Common myeloid progenitor, CD34-positive (primary cell): ENCODE results near the gene ZNHIT3.

Experiments used
- CTCF ChIA-PET: fragments of 350-600 bp; sonication (Branson Sonifier 250); formaldehyde crosslinking; loops from one replicate; lab custom pipeline; 2021; ENCODE audit warnings: antibody characterized with exemption; lab: Charles Lee
- POLR2A ChIA-PET: fragments of 350-600 bp; sonication (Branson Sonifier 250); formaldehyde crosslinking; loops from one replicate; lab custom pipeline; 2021; ENCODE audit warnings: antibody characterized with exemption; lab: Charles Lee
- DNase-seq, 3 donors: peaks; one replicate each; pipeline versions ENCODE4 v3.0.0 to v3.0.0-alpha.2; 2013
- H3K27ac ChIP-seq, 2 experiments: 1 replicate in 1 of 2; 2 replicates in 1 of 2; pipeline ENCODE4 v1.7.0; 2013; ENCODE audit warnings: inconsistent platforms in 2 of 2, low read length in 2 of 2, mild to moderate bottlenecking in 2 of 2, low read depth in 1 of 2, moderate library complexity in 1 of 2; ENCODE audit not compliant: severe bottlenecking in 2 of 2, insufficient read depth in 1 of 2, poor library complexity in 1 of 2
- H3K27me3 ChIP-seq, 5 experiments: replicated peaks in 2 of 5; 1 replicate in 3 of 5; 2 replicates in 2 of 5; pipeline versions ENCODE4 v1.6.1 to v1.7.0; 2013; ENCODE audit warnings: low read length in 4 of 5, mild to moderate bottlenecking in 2 of 5, moderate library complexity in 2 of 5, inconsistent platforms in 1 of 5; ENCODE audit not compliant: insufficient read depth in 5 of 5, control insufficient read depth in 4 of 5
- H3K36me3 ChIP-seq, 4 experiments: 1 replicate in 2 of 4; 2 replicates in 2 of 4; pipeline versions ENCODE4 v1.6.1 to v1.7.0; 2013; ENCODE audit warnings: low read length in 3 of 4, control low read depth in 1 of 4, mild to moderate bottlenecking in 1 of 4; ENCODE audit not compliant: control insufficient read depth in 4 of 4, insufficient read depth in 4 of 4
- H3K4me1 ChIP-seq, 4 experiments: 1 replicate in 3 of 4; 2 replicates in 1 of 4; pipeline versions ENCODE4 v1.6.1 to v1.7.1; 2013; ENCODE audit warnings: low read length in 3 of 4, mild to moderate bottlenecking in 3 of 4, control low read depth in 1 of 4, inconsistent platforms in 1 of 4, moderate library complexity in 1 of 4; ENCODE audit not compliant: control insufficient read depth in 4 of 4, insufficient read depth in 4 of 4; ENCODE audit errors: control extremely low read depth in 1 of 4
- H3K4me3 ChIP-seq, 7 experiments: 1 replicate in 4 of 7; 2 replicates in 3 of 7; pipeline versions ENCODE4 v1.5.1 to v1.7.0; 2013; ENCODE audit warnings: mild to moderate bottlenecking in 7 of 7, low read length in 6 of 7, moderate library complexity in 6 of 7, inconsistent platforms in 2 of 7, low read depth in 2 of 7, control low read depth in 1 of 7; ENCODE audit not compliant: insufficient read depth in 4 of 7, control insufficient read depth in 1 of 7; ENCODE audit errors: extremely low read depth in 1 of 7
- H3K9me3 ChIP-seq, 5 experiments: 1 replicate in 4 of 5; 2 replicates in 1 of 5; pipeline versions ENCODE4 v1.6.1 to v1.7.1; 2013; ENCODE audit warnings: low read length in 4 of 5, mild to moderate bottlenecking in 2 of 5, inconsistent platforms in 1 of 5, low read depth in 1 of 5, moderate library complexity in 1 of 5; ENCODE audit not compliant: control insufficient read depth in 4 of 5, insufficient read depth in 2 of 5; ENCODE audit errors: control extremely low read depth in 1 of 5
- WGBS: methylation state at CpG from one replicate; pipeline ENCODE4 v1.1.5; 2013; ENCODE audit not compliant: insufficient coverage; 5-methylcytosine and 5-hydroxymethylcytosine counted together

Gene ZNHIT3

DNA sequence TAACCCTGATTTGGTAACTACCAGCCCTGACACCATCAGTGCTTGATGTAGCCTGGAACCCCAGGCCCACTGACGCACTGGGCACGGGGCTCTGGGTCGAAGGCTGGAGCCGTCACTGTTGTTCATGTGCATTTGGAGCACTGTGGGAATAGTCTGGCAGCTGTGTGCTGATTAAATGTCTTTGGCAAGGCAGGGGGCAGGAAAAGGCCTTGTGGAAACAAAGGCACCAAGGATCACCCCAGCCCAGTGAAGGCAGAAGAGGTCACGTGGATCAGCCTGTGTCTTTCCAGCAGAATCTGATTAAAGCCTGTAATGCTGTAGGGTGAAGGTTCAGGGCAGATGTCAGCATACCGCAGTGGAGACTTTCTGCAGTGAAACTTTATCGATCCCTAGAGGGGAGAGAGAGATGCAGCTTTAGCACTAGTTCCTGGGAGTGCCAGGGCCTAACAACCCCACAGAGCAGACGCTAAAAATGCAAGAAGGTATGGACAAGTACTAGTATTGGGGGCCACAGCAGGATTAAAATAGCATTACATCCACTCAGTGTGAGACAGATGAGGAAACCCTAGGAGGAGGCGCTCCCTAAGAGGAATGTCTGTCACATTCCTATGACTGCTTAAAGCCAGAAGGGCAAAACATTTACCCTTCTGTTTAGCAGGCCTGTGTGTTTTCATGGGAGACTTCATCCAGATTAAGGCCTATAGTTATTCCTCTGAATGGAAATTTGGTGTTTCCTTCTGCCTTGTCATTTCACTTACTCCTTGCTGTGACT, 9.7 kb downstream of the ZNHIT3 start:
- H3K4me1 ChIP-seq = no peaks in the 10 kb centered on the region
- WGBS = 99% methylated on average over 9 of the region's 9 CpGs
- H3K36me3 ChIP-seq = peaks cover 25 to 87% (median 75%) of the 10 kb centered on the region in 4 experiments
- no peak overlapping the region for H3K4me3 ChIP-seq
- no peaks in the 10 kb centered on the region for H3K27me3 ChIP-seq
- ChIA-PET POLR2A (no interaction called here), CTCF (no interaction called here)
- H3K27ac ChIP-seq = no peak overlapping the region
- no peak for DNase-seq
- H3K9me3 ChIP-seq = no peaks in the 10 kb centered on the region

DNA sequence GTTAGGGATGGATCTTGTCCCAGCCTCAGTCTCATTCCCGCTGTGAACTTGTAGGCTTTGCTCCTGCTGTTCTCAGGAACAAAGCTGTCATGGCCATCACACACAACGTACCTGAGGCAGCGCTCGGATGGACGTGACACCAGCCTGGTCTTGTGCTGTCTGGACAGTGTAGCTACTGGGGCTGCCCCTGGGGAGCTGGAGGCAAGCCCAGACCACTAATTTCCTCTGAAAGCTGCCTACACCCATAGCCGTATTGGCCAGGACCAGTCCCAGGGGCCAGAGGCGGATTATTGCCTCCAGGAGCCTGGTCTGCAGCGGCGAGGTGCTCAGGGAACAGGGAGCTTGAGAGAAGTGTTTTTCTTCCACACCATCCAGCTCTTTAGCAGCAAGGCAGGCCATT, 11.7 kb downstream of the ZNHIT3 start:
- Histone ChIP-seq H3K36me3 (peaks cover 25 to 85% (median 70%) of the 10 kb centered on the region in 4 experiments), H3K27ac (no peak overlapping the region), H3K4me3 (no peak overlapping the region), H3K4me1 (no peaks in the 10 kb centered on the region), H3K9me3 (no peaks in the 10 kb centered on the region), H3K27me3 (no peaks in the 10 kb centered on the region)
- POLR2A ChIA-PET = no interaction called here
- 98% methylated on average over 9 of the region's 9 CpGs for WGBS
- CTCF ChIA-PET = interaction anchor here (0.8 to 1.3 kb wide), 4 partner anchors 10 to 36 kb away, joined by 3 to 5 read pairs (median 4); partner anchors contain the start of gene MYO19
- DNase-seq = no peak

DNA sequence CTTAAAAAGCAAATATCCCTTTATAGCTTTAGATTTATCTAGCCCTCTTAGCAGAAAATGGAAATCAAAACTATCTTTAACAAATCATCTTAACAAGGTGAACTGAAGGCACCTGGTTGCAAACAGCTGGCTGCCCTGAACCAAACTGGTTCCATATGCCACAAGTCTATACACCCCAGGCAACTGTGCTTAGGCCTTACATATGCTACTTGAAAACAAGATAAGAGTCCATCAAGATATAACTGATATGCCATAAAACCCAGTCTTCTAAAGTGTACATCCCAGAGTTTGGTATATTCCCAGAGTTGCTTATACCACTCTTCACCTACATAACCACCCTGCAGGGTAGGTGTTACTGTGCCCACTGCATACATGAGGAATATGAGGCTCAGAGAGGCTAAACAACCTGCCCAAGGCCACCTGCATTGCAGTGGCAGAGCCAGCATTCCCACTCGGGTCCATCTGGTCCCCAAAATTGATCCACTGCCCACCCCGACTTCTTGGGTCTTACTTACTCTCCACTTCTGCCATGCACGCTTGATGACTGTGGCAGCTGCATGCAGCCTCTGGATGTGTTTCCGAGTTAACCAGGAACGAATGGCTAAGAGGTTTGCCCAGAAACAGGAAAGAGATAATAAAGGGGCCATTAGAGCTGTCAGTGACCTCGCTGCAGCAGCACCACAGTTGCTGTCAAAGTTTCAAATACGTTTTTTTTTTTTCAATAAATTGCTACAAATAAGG, 12.2 kb downstream of the ZNHIT3 start:
- no peaks in the 10 kb centered on the region for H3K4me1 ChIP-seq
- ChIA-PET CTCF (interaction anchor here (0.8 to 1.3 kb wide), 4 partner anchors 11 to 35 kb away, joined by 3 to 5 read pairs (median 4); partner anchors contain the start of gene MYO19), POLR2A (no interaction called here)
- WGBS = 92% methylated on average over 4 of the region's 7 CpGs
- H3K9me3 ChIP-seq = no peaks in the 10 kb centered on the region
- peaks cover 24 to 84% (median 71%) of the 10 kb centered on the region in 4 experiments for H3K36me3 ChIP-seq
- no peaks in the 10 kb centered on the region for H3K27me3 ChIP-seq
- H3K27ac ChIP-seq = no peak overlapping the region
- DNase-seq = no peak
- H3K4me3 ChIP-seq = no peak overlapping the region

DNA sequence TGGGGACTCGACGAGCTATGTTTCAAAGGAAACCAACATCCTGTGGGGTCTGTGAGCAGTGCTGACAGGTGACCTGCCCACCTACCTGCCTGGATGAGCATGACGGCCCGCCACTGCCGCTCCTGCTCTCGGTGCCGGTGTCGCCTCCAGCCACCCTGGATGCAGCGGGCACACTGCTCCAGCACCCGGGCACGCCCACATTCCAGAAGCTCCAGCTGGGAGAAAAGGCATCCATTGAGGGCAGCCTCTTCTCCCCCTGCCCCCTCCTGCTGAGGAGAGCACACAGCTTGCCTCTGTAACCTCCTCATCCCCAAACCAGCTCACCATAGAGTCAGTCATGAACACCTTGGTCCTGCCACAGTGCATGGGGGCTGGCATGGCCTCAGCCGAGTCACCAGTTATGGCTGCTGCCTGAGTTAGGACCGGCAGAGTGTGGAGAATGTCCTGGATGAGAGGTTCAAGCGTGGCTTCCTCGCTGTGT, 14.3 kb downstream of the ZNHIT3 start:
- no peak overlapping the region for H3K27ac ChIP-seq
- H3K36me3 ChIP-seq = peaks cover 10 to 82% (median 68%) of the 10 kb centered on the region in 4 experiments
- POLR2A ChIA-PET = no interaction called here

DNA sequence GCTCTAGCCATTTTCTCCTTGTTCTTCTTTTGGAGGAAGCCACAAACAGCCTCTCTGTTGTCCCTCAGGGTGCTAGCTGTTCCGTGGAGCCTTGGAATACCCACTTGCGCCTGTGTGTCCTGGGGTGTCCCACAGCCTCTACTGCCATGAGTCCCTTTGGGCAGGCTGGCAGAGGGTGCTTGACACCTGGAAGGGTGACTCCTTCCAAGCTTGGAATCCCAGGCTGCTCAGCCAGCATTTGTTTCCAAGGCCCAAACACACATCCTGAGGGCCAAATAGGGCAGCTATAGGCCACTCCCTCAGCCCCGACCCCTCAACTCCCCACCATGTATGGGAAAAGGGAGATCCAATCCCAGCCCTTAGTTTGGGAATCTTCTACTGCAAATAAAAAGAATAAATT, 14.9 kb downstream of the ZNHIT3 start:
- Histone ChIP-seq H3K4me3 (no peak overlapping the region), H3K36me3 (peaks cover 4 to 81% (median 69%) of the 10 kb centered on the region in 4 experiments), H3K9me3 (no peaks in the 10 kb centered on the region), H3K27me3 (no peaks in the 10 kb centered on the region), H3K4me1 (no peaks in the 10 kb centered on the region), H3K27ac (no peak overlapping the region)
- ChIA-PET POLR2A (no interaction called here), CTCF (no interaction called here)
- 100% methylated on average over 2 of the region's 3 CpGs for WGBS
- no peak for DNase-seq

More for the DNA sequence above, 14.3 kb downstream of the ZNHIT3 start:
- DNase-seq = no peak
- Histone ChIP-seq H3K9me3 (no peaks in the 10 kb centered on the region), H3K4me1 (no peaks in the 10 kb centered on the region), H3K27me3 (no peaks in the 10 kb centered on the region), H3K4me3 (no peak overlapping the region)
- CTCF ChIA-PET = no interaction called here
- whole genome bisulfite sequencing = 97% methylated on average over 9 of the region's 15 CpGs

DNA sequence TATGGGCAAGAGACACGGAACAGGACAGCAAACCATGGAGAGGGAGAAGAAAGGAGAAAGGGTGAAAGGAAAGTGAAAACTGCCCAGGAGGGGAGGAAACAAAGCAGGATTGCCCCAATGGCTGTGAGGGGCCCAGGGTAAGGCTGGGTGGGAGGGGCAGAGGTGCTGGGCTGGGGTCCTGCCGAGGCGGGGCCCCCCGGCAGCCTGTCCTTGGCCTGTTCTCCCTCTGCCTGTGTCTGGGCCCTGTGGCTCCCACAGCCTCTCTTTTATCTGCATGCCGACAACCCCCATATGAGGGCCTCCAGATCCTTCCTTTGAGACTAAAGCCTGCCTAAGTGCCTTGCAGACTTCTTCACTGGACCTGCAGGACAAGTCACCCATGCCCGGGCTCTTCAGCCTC, 15.5 kb downstream of the ZNHIT3 start:
- no peak for DNase-seq

More for the DNA sequence above, 15.5 kb downstream of the ZNHIT3 start:
- Histone ChIP-seq H3K4me3 (no peak overlapping the region), H3K9me3 (no peaks in the 10 kb centered on the region), H3K4me1 (no peaks in the 10 kb centered on the region), H3K36me3 (peaks cover 2 to 82% (median 67%) of the 10 kb centered on the region in 4 experiments), H3K27ac (no peak overlapping the region), H3K27me3 (no peaks in the 10 kb centered on the region)
- POLR2A ChIA-PET = no interaction called here
- WGBS = 98% methylated on average over 6 of the region's 6 CpGs
- CTCF ChIA-PET = no interaction called here
